Esophagus muscularis mucosa (tissue), 3 donors: ENCODE results near the gene DNAJC27.

Experiments used
- POLR2A ChIP-seq: fragments of 450-650 bp; IDR thresholded peaks from one replicate; pipeline ENCODE4 v1.6.1; 2017; ENCODE audit warnings: antibody characterized with exemption, moderate library complexity, mild to moderate bottlenecking, low read depth
- POLR2AphosphoS5 ChIP-seq, 2 donors: sonication (generic); formaldehyde crosslinking; IDR thresholded peaks; one replicate each; pipeline ENCODE4 v1.6.1; 2017; ENCODE audit warnings: antibody characterized with exemption in 2 of 2
- TF ChIP-seq, protein P1 (sequence below), 3 experiments: fragments of 200-600 bp in 2 of 3; fragments of 450-650 bp in 1 of 3; sonication (generic) in 2 of 3; IDR thresholded peaks; one replicate each; pipeline ENCODE4 v1.5.1; 2017 to 2019; ENCODE audit warnings: antibody characterized with exemption in 3 of 3, mild to moderate bottlenecking in 2 of 3, moderate library complexity in 1 of 3

DNA sequence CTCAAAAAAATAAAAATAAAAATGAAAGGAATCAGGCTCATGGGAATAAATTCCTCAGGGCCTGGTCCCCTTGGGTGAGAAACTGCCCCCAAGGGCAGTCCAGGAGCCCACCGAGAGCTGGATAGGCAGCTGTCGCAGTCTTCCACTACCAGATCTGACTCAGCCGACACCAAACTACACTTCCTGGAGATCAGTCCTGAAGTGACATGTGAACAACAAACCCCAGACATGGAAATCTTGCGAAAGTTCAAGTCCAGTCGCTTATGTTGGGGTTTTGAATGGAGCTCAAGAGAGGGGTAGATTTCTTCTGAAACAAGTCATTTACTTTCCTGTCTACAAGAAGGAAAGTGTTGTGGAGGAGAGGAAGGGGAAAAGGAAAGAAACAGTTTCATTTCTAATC, 64.6 kb downstream of the DNAJC27 start:
- TF ChIP-seq, protein P1, sequence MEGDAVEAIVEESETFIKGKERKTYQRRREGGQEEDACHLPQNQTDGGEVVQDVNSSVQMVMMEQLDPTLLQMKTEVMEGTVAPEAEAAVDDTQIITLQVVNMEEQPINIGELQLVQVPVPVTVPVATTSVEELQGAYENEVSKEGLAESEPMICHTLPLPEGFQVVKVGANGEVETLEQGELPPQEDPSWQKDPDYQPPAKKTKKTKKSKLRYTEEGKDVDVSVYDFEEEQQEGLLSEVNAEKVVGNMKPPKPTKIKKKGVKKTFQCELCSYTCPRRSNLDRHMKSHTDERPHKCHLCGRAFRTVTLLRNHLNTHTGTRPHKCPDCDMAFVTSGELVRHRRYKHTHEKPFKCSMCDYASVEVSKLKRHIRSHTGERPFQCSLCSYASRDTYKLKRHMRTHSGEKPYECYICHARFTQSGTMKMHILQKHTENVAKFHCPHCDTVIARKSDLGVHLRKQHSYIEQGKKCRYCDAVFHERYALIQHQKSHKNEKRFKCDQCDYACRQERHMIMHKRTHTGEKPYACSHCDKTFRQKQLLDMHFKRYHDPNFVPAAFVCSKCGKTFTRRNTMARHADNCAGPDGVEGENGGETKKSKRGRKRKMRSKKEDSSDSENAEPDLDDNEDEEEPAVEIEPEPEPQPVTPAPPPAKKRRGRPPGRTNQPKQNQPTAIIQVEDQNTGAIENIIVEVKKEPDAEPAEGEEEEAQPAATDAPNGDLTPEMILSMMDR (IDR thresholded peaks at IDR 0.05): no peak
- TF ChIP-seq POLR2A: no peak
- TF ChIP-seq POLR2AphosphoS5 (IDR thresholded peaks at IDR 0.05): no peak
